Smooth muscle cell (in vitro differentiated cells): ENCODE data around the gene MAP3K14. TPM values are rescaled to one million over a fixed set of nuclear protein-coding genes. Genes with fewer than 3 reads are reported as not detected.

Source experiments
- DNase-seq: peaks from one replicate; lab custom pipeline; 2025; ENCODE audit not compliant: unreplicated experiment; lab: John Stamatoyannopoulos, UW
- H2AFZ ChIP-seq: fragments of 200-600 bp; sonication (generic); 2 replicates; pipeline ENCODE4 v1.6.0; 2016; ENCODE audit warnings: antibody characterized with exemption, low read depth, mild to moderate bottlenecking
- H3F3A ChIP-seq: fragments of 200-600 bp; sonication (generic); 2 replicates; pipeline ENCODE4 v1.6.0; 2017; ENCODE audit warnings: antibody characterized with exemption, low read depth
- H3K27ac ChIP-seq: fragments of 200-600 bp; sonication (generic); 2 replicates; pipeline ENCODE4 v1.5.1; 2016; ENCODE audit warnings: low read depth, mild to moderate bottlenecking
- H3K27me3 ChIP-seq: fragments of 200-600 bp; sonication (generic); 2 replicates; pipeline ENCODE4 v1.6.1; 2016; ENCODE audit warnings: low read depth, mild to moderate bottlenecking
- H3K36me3 ChIP-seq: fragments of 200-600 bp; sonication (generic); 2 replicates; pipeline ENCODE4 v1.5.1; 2016; ENCODE audit warnings: low read depth
- H3K4me1 ChIP-seq: fragments of 200-600 bp; sonication (generic); 2 replicates; pipeline ENCODE4 v1.5.1; 2016; ENCODE audit warnings: low read depth
- H3K4me2 ChIP-seq: fragments of 200-600 bp; sonication (generic); 2 replicates; pipeline ENCODE4 v1.6.0; 2016; ENCODE audit warnings: mild to moderate bottlenecking
- H3K4me3 ChIP-seq: fragments of 200-600 bp; sonication (generic); 2 replicates; pipeline ENCODE4 v1.5.1; 2016; ENCODE audit warnings: mild to moderate bottlenecking
- H3K79me2 ChIP-seq: fragments of 200-600 bp; sonication (generic); 2 replicates; pipeline ENCODE4 v1.6.0; 2016; ENCODE audit warnings: low read depth, mild to moderate bottlenecking
- H3K9ac ChIP-seq: fragments of 200-600 bp; sonication (generic); 2 replicates; pipeline ENCODE4 v1.6.0; 2016; ENCODE audit warnings: low read depth
- H3K9me3 ChIP-seq: fragments of 200-600 bp; sonication (generic); replicated peaks from 2 replicates; pipeline ENCODE4 v1.5.1; 2016; ENCODE audit warnings: low read depth
- H4K20me1 ChIP-seq: fragments of 200-600 bp; sonication (generic); 2 replicates; pipeline ENCODE4 v1.6.0; 2016; ENCODE audit warnings: low read depth
- CTCF ChIP-seq: fragments of 200-600 bp; sonication (generic); IDR thresholded peaks from 2 replicates; pipeline ENCODE4 v1.5.1; 2017; ENCODE audit warnings: borderline replicate concordance, mild to moderate bottlenecking, antibody characterized with exemption; ENCODE audit not compliant: insufficient read depth, poor library complexity, severe bottlenecking
- WGBS: methylation state at CpG from one replicate; pipeline ENCODE4 v1.1.7; 2016; ENCODE audit warnings: low lambda C conversion rate; 5-methylcytosine and 5-hydroxymethylcytosine counted together
- polyA plus RNA-seq: library from polyadenylated mRNA; unstranded; fragments of >200 nt; fragmentation: Nextera tagmentation; extraction: Ambion mirVana; gene quantifications from 2 replicates; pipeline ENCODE4 v1.2.1, GENCODE V29; 2016
- total RNA-seq: library from RNA; depleted of rRNA; stranded (reverse); fragments of >200 nt; gene quantifications from 2 replicates; pipeline ENCODE4 v1.2.3, GENCODE V29; 2014

Gene MAP3K14
- total and polyA plus RNA-seq, 2 experiments from 2014 or later, result 1.7 to 1.8 TPM

- Histone ChIP-seq H3K27me3 (no peaks in the 10 kb centered on the region), H3K4me3 (no peak overlapping the region), H3K79me2 (peaks cover 3% of the 10 kb centered on the region), H3K4me1 (no peaks in the 10 kb centered on the region), H2AFZ (no peak overlapping the region), H3K27ac (no peak overlapping the region), H3K9ac (no peak overlapping the region), H3K36me3 (no peaks in the 10 kb centered on the region), H3K4me2 (no peak overlapping the region), H4K20me1 (peaks cover 26% of the 10 kb centered on the region), H3K9me3 (no peaks in the 10 kb centered on the region), H3F3A (no peaks in the 10 kb centered on the region)
- TF ChIP-seq CTCF, result no peak
- 74% methylated on average over 10 of the region's 10 CpGs for WGBS
- DNase-seq, result no peak
Measured at GRCh38 chr17:45287526-45288500, 29.0 kb downstream of the MAP3K14 start.

GRCh38 chr17:45286286-45286685 is 30.5 kb downstream of the MAP3K14 start:
- Histone ChIP-seq H3K4me2 (no peak overlapping the region), H3F3A (no peaks in the 10 kb centered on the region), H4K20me1 (peaks cover 11% of the 10 kb centered on the region), H3K27me3 (no peaks in the 10 kb centered on the region), H2AFZ (no peak overlapping the region), H3K4me1 (no peaks in the 10 kb centered on the region), H3K79me2 (peaks cover 3% of the 10 kb centered on the region), H3K36me3 (no peaks in the 10 kb centered on the region), H3K9me3 (no peaks in the 10 kb centered on the region), H3K27ac (no peak overlapping the region), H3K9ac (no peak overlapping the region), H3K4me3 (no peak overlapping the region)
- TF ChIP-seq CTCF, result no peak
- no peak for DNase-seq
- 97% methylated on average over 5 of the region's 5 CpGs for WGBS

GRCh38 chr17:45284176-45285140 is 32.4 kb downstream of the MAP3K14 start:
- TF ChIP-seq CTCF, result peak; percentile 15
- Histone ChIP-seq H2AFZ (no peak overlapping the region), H3K9me3 (no peaks in the 10 kb centered on the region), H3K4me3 (no peak overlapping the region), H3K36me3 (no peaks in the 10 kb centered on the region), H3K79me2 (no peaks in the 10 kb centered on the region), H3K27ac (no peak overlapping the region), H3K4me1 (no peaks in the 10 kb centered on the region), H3K9ac (no peak overlapping the region), H3F3A (no peaks in the 10 kb centered on the region), H3K4me2 (no peak overlapping the region), H3K27me3 (no peaks in the 10 kb centered on the region), H4K20me1 (no peaks in the 10 kb centered on the region)
- no peak for DNase-seq
- WGBS, result 95% methylated on average over 21 of the region's 21 CpGs
